Activated CD8-positive, alpha-beta T cell treated with anti-CD3 and anti-CD28 coated beads, Interleukin-2, amount 10 ng/mL, durations not matched to agents 7 days and 5 days (primary cell): Measurements from ENCODE around the gene SBK2. TPM values are rescaled to one million over a fixed set of nuclear protein-coding genes. Genes with fewer than 3 reads are reported as not detected.
A peak's percentile ranks its signal among the peaks of the same experiment; 100 is the strongest.
"Not testable (repeated sequence)": the region's sequence is repeated elsewhere in the genome, so short reads cannot be mapped to it uniquely, and the experiment has no call there.

Experiments
- ATAC-seq: fragments of 150-1000 bp; cut with Tn5 transposase; one replicate; pipeline ENCODE4 v1.10.0; 2021; ENCODE audit warnings: moderate library complexity
- CTCF ChIA-PET: fragments of 350-600 bp; sonication (Branson Sonifier 250); formaldehyde crosslinking; loops from one replicate; lab custom pipeline; 2021; ENCODE audit warnings: antibody characterized with exemption; lab: Charles Lee
- POLR2A ChIA-PET: fragments of 350-600 bp; sonication (Branson Sonifier 250); formaldehyde crosslinking; loops from one replicate; lab custom pipeline; 2021; ENCODE audit warnings: antibody characterized with exemption; lab: Charles Lee
- DNase-seq: peaks from one replicate; pipeline ENCODE4 v3.0.0-alpha.2; 2020
- H3K27ac Mint-ChIP-seq: one replicate; pipeline ENCODE4 v1.8.0; 2021; ENCODE audit warnings: mild to moderate bottlenecking, mixed read lengths
- H3K27me3 Mint-ChIP-seq: one replicate; pipeline ENCODE4 v1.8.0; 2021; ENCODE audit warnings: low read depth, mixed read lengths
- H3K36me3 Mint-ChIP-seq: one replicate; pipeline ENCODE4 v1.8.0; 2021; ENCODE audit warnings: low read depth, mixed read lengths
- H3K4me1 Mint-ChIP-seq: one replicate; pipeline ENCODE4 v1.8.0; 2021; ENCODE audit warnings: low read depth, mixed read lengths
- H3K4me3 Mint-ChIP-seq: one replicate; pipeline ENCODE4 v1.8.0; 2021; ENCODE audit warnings: mild to moderate bottlenecking, mixed read lengths
- H3K9me3 Mint-ChIP-seq: one replicate; pipeline ENCODE4 v1.8.0; 2022; ENCODE audit warnings: mixed read lengths; ENCODE audit not compliant: insufficient read depth
- total RNA-seq, 2 experiments: library from RNA; stranded (reverse); gene quantifications; one replicate each; pipeline ENCODE4 v1.2.3, GENCODE V29; 2021

The SBK2 gene
- total RNA-seq, 2 experiments from 2014 or later, result not detected

GRCh38 chr19:55504981-55505380 is 32.0 kb downstream of the SBK2 start:
- no peak for ATAC-seq
- Mint-ChIP-seq H3K4me1 (peaks cover 19% of the 10 kb centered on the region), H3K27me3 (no peaks in the 10 kb centered on the region), H3K4me3 (no peak overlapping the region), H3K27ac (no peak overlapping the region), H3K36me3 (peaks cover 8% of the 10 kb centered on the region), H3K9me3 (no peaks in the 10 kb centered on the region)
- DNase-seq, result no peak
- CTCF ChIA-PET, result interaction anchor here (0.7 to 3.6 kb wide), 22 partner anchors 9 to 416 kb away, joined by 3 to 75 read pairs (median 12); partner anchors contain the start of genes ISOC2, KMT5C, SSC5D and ZNF865
- POLR2A ChIA-PET, result no interaction called here

DNA sequence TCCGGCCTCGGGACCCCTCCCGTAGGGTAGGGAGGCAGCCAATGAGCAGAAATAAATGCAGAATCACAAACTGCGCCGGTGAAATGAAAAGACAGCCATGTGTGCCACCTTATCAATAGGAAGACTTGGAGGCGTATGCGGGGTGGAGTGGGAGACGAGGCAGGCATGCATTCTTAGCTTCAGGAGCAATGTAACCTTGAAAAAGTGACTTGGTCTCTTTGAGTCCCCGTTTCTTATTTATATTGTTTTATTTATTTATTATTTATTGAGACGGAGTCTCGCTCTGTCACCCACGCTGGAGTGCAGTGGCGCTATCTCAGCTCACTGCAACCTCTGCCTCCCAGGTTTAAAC is 32.7 kb downstream of the SBK2 start:
- peaks cover 19% of the 10 kb centered on the region for H3K4me1 Mint-ChIP-seq
- peaks cover 8% of the 10 kb centered on the region for H3K36me3 Mint-ChIP-seq
- ATAC-seq (no peak), DNase-seq (no peak)
- POLR2A ChIA-PET, result interaction anchor here (1.0 kb wide), 2 partner anchors 97 to 165 kb away, joined by 3 read pairs; no protein-coding TSS in a partner anchor
- no peak overlapping the region for H3K27ac Mint-ChIP-seq
- H3K27me3 Mint-ChIP-seq, result no peaks in the 10 kb centered on the region
- peak overlapping the region; percentile 70 for H3K4me3 Mint-ChIP-seq
- CTCF ChIA-PET, result interaction anchor here (0.7 to 3.6 kb wide), 48 partner anchors 8 to 416 kb away, joined by 3 to 75 read pairs (median 5); partner anchors contain the start of genes DNAAF3, FIZ1, ISOC2 and KMT5C
- no peaks in the 10 kb centered on the region for H3K9me3 Mint-ChIP-seq

DNA sequence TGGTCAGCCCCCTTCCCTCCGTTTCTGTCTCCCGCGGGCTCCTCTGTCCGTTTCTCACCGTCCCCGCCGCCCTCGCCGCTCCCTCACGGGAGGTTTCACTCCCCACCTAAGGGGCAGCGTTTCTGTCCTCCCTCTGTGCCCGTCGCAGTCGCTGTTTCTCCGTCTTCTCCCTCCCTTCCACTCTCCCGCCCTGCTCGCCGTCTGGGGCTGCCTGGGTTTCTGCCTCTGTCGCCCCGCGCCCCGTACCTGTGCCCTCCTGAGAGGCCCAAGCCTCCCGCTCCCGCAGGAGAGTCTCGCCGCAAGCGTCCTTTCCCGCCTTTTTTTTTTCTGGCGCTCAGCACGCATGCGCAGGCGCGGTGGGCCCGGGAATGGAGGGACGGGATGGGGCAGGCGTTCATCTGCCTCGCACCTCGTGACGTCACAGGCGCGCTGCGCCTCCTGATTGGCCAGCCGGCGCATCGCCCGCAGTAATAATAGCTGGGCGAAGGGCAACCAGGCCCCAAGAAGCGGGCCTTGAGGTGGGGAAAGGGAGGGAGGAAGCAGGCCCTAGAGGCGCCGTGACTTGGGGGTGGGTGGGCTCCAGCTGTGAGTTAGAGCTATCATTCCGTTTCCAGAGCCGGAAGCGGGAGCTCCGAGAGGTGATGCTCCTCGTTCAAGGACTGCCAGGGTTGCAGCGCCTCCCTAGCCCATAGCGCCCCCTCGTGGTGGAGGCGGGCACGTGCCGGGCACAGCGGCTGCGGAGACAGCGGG is 33.3 kb downstream of the SBK2 start:
- POLR2A ChIA-PET, result interaction anchor here (1.0 kb wide), 2 partner anchors 97 to 164 kb away, joined by 3 read pairs; no protein-coding TSS in a partner anchor
- peak; percentile 94 for ATAC-seq

GRCh38 chr19:55503157-55503501 is 33.8 kb downstream of the SBK2 start:
- ATAC-seq, result no peak
- ChIA-PET POLR2A (no interaction called here), CTCF (interaction anchor here (0.7 to 3.6 kb wide), 28 partner anchors 9 to 362 kb away, joined by 3 to 75 read pairs (median 12); partner anchors contain the start of genes FIZ1, ISOC2, SSC5D and TMEM238)
- peaks cover 19% of the 10 kb centered on the region for H3K4me1 Mint-ChIP-seq
- peak overlapping the region; percentile 70 for H3K4me3 Mint-ChIP-seq
- H3K36me3 Mint-ChIP-seq, result peaks cover 8% of the 10 kb centered on the region
- H3K27ac Mint-ChIP-seq, result peak overlapping the region; percentile 85
- H3K27me3 Mint-ChIP-seq, result no peaks in the 10 kb centered on the region
- no peaks in the 10 kb centered on the region for H3K9me3 Mint-ChIP-seq
- no peak for DNase-seq

More for the DNA sequence above, 33.3 kb downstream of the SBK2 start:
- H3K27me3 Mint-ChIP-seq, result no peaks in the 10 kb centered on the region
- peaks cover 8% of the 10 kb centered on the region for H3K36me3 Mint-ChIP-seq
- CTCF ChIA-PET, result interaction anchor here (0.6 to 3.6 kb wide), 52 partner anchors 9 to 415 kb away, joined by 3 to 75 read pairs (median 5); partner anchors contain the start of genes DNAAF3, FIZ1, ISOC2 and KMT5C
- H3K4me3 Mint-ChIP-seq, result peak overlapping the region; percentile 70
- no peaks in the 10 kb centered on the region for H3K9me3 Mint-ChIP-seq
- peaks cover 19% of the 10 kb centered on the region for H3K4me1 Mint-ChIP-seq
- H3K27ac Mint-ChIP-seq, result peak overlapping the region; percentile 85
- peak; percentile 93 for DNase-seq

- ATAC-seq (no peak), DNase-seq (no peak)
- Mint-ChIP-seq H3K36me3 (peaks cover 8% of the 10 kb centered on the region), H3K4me3 (no peak overlapping the region), H3K9me3 (no peaks in the 10 kb centered on the region), H3K27me3 (no peaks in the 10 kb centered on the region), H3K27ac (no peak overlapping the region), H3K4me1 (peaks cover 15% of the 10 kb centered on the region)
- ChIA-PET CTCF (interaction anchor here (1.0 to 3.6 kb wide), 4 partner anchors 9 to 104 kb away, joined by 4 to 75 read pairs (median 22); no protein-coding TSS in a partner anchor), POLR2A (no interaction called here)
Measured at GRCh38 chr19:55502197-55502952, 34.6 kb downstream of the SBK2 start.

DNA sequence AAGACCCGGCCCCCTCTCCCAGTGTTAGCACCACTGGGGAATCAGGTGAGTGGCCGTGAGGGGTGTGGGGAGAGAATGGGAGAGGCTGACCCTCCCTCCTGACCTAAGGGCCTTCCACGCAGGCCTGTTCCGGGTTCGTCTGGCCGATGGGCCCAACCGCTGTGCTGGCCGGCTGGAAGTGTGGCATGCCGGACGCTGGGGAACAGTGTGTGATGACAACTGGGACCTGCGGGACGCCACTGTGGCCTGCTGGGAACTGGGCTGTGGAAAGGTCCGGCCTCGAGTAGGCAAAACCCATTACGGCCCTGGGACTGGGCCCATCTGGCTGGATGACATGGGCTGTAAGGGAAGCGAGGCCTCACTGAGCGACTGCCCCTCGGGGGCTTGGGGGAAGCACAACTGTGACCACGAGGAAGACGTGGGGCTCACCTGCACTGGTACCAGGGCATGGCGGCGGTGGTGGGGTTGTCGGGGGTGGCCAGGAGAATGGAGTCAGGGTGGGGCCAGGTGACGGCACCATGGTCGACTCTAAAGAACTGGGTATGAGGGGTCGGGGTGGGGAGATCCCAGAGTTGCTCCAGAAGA is 36.5 kb downstream of the SBK2 start:
- Mint-ChIP-seq H3K4me1 (peaks cover 15% of the 10 kb centered on the region), H3K9me3 (no peaks in the 10 kb centered on the region), H3K4me3 (no peak overlapping the region), H3K27me3 (no peaks in the 10 kb centered on the region), H3K36me3 (peaks cover 8% of the 10 kb centered on the region), H3K27ac (no peak overlapping the region)
- POLR2A ChIA-PET, result interaction anchor here (1.1 kb wide), 1 partner anchor 99 kb away, joined by 3 read pairs; the partner anchor contains the start of gene ZNF524
- CTCF ChIA-PET, result interaction anchor here (0.9 to 1.5 kb wide), 2 partner anchors 33 to 132 kb away, joined by 3 to 6 read pairs; no protein-coding TSS in a partner anchor
- DNase-seq, result no peak
- no peak for ATAC-seq

GRCh38 chr19:55498246-55498840 is 38.6 kb downstream of the SBK2 start:
- Mint-ChIP-seq H3K4me1 (peaks cover 9% of the 10 kb centered on the region), H3K9me3 (no peaks in the 10 kb centered on the region), H3K27me3 (no peaks in the 10 kb centered on the region), H3K36me3 (peaks cover 4% of the 10 kb centered on the region), H3K27ac (no peak overlapping the region), H3K4me3 (no peak overlapping the region)
- ATAC-seq (no peak), DNase-seq (no peak)
- CTCF ChIA-PET, result no interaction called here
- POLR2A ChIA-PET, result interaction anchor here (1.0 kb wide), 1 partner anchor 14 kb away, joined by 3 read pairs; the partner anchor contains the start of gene NAT14

DNA sequence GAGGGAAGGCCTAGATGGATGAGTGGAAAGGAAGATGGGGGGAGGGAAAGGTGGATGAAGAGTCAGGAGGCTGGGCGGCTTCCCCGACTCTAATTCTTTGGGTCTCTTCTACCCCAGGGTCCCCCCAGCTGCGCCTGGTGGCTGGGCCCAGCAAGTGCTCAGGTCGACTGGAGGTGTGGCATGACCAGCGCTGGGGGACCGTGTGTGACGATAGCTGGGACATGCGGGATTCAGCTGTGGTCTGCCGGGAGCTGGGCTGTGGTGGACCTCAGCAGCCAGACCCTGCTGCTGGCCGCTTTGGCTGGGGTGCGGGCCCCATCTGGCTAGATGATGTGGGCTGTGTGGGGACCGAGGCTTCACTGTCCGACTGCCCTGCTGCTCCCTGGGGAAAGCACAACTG is 39.2 kb downstream of the SBK2 start:
- no peaks in the 10 kb centered on the region for H3K27me3 Mint-ChIP-seq
- peaks cover 5% of the 10 kb centered on the region for H3K4me1 Mint-ChIP-seq
- ATAC-seq (no peak), DNase-seq (no peak)
- ChIA-PET POLR2A (no interaction called here), CTCF (no interaction called here)
- H3K4me3 Mint-ChIP-seq, result no peak overlapping the region
- no peaks in the 10 kb centered on the region for H3K36me3 Mint-ChIP-seq
- H3K27ac Mint-ChIP-seq, result no peak overlapping the region
- no peaks in the 10 kb centered on the region for H3K9me3 Mint-ChIP-seq

DNA sequence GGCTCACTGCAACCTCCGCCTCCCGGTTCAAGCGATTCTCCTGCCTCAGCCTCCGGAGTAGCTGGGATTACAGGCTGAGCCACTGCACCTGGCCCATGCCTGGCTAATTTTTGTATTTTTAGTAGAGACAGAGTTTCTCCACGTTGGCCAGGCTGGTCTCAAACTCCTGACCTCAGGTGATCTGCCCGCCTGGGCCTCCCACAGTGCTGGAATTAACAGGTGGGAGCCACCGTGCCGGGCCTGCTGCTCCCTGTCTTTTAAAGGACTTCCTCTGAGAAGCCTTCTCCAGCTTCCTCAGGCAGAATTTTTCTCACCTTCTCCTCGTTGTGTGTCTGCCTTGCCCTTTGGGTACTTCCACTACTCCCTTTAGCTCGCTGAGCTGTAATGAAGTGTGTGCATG is 40.1 kb downstream of the SBK2 start:
- H3K4me1 Mint-ChIP-seq, H3K4me3 Mint-ChIP-seq, DNase-seq, H3K9me3 Mint-ChIP-seq, H3K27ac Mint-ChIP-seq, H3K27me3 Mint-ChIP-seq, ATAC-seq, H3K36me3 Mint-ChIP-seq: not testable (repeated sequence)
- ChIA-PET POLR2A (interaction anchor here (0.6 kb wide), 1 partner anchor 52 kb away, joined by 3 read pairs; no protein-coding TSS in a partner anchor), CTCF (interaction anchor here (4.6 kb wide), 1 partner anchor 30 kb away, joined by 16 read pairs; no protein-coding TSS in a partner anchor)

GRCh38 chr19:55495646-55496349 is 41.1 kb downstream of the SBK2 start:
- no peaks in the 10 kb centered on the region for H3K27me3 Mint-ChIP-seq
- no peaks in the 10 kb centered on the region for H3K4me1 Mint-ChIP-seq
- ATAC-seq (no peak), DNase-seq (no peak)
- H3K27ac Mint-ChIP-seq, result no peak overlapping the region
- no peak overlapping the region for H3K4me3 Mint-ChIP-seq
- H3K36me3 Mint-ChIP-seq, result no peaks in the 10 kb centered on the region
- ChIA-PET POLR2A (no interaction called here), CTCF (interaction anchor here (4.6 to 5.6 kb wide), 2 partner anchors 9 to 29 kb away, joined by 16 to 39 read pairs; no protein-coding TSS in a partner anchor)
- H3K9me3 Mint-ChIP-seq, result no peaks in the 10 kb centered on the region
